H1 (cell line): ENCODE results near the gene COMP. TPM values are rescaled to one million over a fixed set of nuclear protein-coding genes. Genes with fewer than 3 reads are reported as not detected.

Source experiments
- ASH2L ChIP-seq: fragments of 200-600, 300-600 bp; sonication (generic); IDR thresholded peaks from one replicate; pipeline ENCODE4 v1.7.1; 2017; ENCODE audit warnings: low read length
- ATF3 ChIP-seq: IDR thresholded peaks from 2 replicates; pipeline ENCODE4 v1.6.1; 2011; ENCODE audit warnings: low read depth, mild to moderate bottlenecking, low read length; ENCODE audit not compliant: insufficient read depth
- HDAC2 ChIP-seq, 2 experiments: fragments of 300-600 bp in 1 of 2; sonication (generic) in 1 of 2; IDR thresholded peaks; 2 replicates each; pipeline ENCODE4 v1.6.1; 2011 to 2012; ENCODE audit warnings: low read depth in 2 of 2, low read length in 2 of 2, mild to moderate bottlenecking in 2 of 2, moderate library complexity in 2 of 2, borderline replicate concordance in 1 of 2, inconsistent platforms in 1 of 2
- SIX5 ChIP-seq: IDR thresholded peaks from 2 replicates; pipeline ENCODE4 v1.6.1; 2011; ENCODE audit warnings: mild to moderate bottlenecking, low read depth, low read length
- TEAD4 ChIP-seq: IDR thresholded peaks from 2 replicates; pipeline ENCODE4 v1.6.1; 2012; ENCODE audit warnings: low read depth, low read length, inconsistent platforms, mixed read lengths
- polyA plus RNA-seq, 7 experiments: library from polyadenylated mRNA; depleted of rRNA in 3 of 7; stranded (reverse) in 5 of 7; unstranded in 2 of 7; fragments of >200 nt in 5 of 7; fragments of 200-250 nt in 2 of 7; gene quantifications; 1 replicate in 5 of 7; 2 replicates in 1 of 7; 4 replicates in 1 of 7; pipeline versions ENCODE4 v1.2.1 to v1.2.3, GENCODE V29; 2011 to 2013; ENCODE audit warnings: missing spikeins in 2 of 7, mixed read lengths in 2 of 7
- total RNA-seq: library from RNA; stranded (reverse); fragmentation: NEBNext Ultra II Directional; extraction: Animal tissue kit (Norgen Biotek cat#: 25700); gene quantifications from 2 replicates; pipeline ENCODE4 v1.2.1, GENCODE V29; 2021
- TF ChIP-seq, protein P1 (sequence below), 3 experiments: IDR thresholded peaks; 1 replicate in 2 of 3; 2 replicates in 1 of 3; pipeline versions ENCODE4 v1.5.1 to v1.6.1; 2011; ENCODE audit warnings: low read length in 3 of 3, mild to moderate bottlenecking in 3 of 3, inconsistent platforms in 2 of 3, low read depth in 1 of 3, moderate library complexity in 1 of 3; ENCODE audit not compliant: insufficient read depth in 1 of 3; ENCODE audit errors: control extremely low read depth in 1 of 3

COMP gene
- total and polyA plus RNA-seq, 2 of the 8 experiments (the other 6 are each of a cell fraction or from before 2014, with no cell fraction given): 0.17 TPM

GRCh38 chr19:18743784-18744418, 47.2 kb downstream of the COMP start (continued):
- TF ChIP-seq, protein P1, sequence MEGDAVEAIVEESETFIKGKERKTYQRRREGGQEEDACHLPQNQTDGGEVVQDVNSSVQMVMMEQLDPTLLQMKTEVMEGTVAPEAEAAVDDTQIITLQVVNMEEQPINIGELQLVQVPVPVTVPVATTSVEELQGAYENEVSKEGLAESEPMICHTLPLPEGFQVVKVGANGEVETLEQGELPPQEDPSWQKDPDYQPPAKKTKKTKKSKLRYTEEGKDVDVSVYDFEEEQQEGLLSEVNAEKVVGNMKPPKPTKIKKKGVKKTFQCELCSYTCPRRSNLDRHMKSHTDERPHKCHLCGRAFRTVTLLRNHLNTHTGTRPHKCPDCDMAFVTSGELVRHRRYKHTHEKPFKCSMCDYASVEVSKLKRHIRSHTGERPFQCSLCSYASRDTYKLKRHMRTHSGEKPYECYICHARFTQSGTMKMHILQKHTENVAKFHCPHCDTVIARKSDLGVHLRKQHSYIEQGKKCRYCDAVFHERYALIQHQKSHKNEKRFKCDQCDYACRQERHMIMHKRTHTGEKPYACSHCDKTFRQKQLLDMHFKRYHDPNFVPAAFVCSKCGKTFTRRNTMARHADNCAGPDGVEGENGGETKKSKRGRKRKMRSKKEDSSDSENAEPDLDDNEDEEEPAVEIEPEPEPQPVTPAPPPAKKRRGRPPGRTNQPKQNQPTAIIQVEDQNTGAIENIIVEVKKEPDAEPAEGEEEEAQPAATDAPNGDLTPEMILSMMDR (IDR thresholded peaks at IDR 0.05; ENCODE audit: control extremely low read depth in 1 of 3, insufficient read depth in 1 of 3, low read depth in 1 of 3, low read length in 3 of 3): no peak
- TF ChIP-seq ATF3 (no peak), TEAD4 (no peak), ASH2L (no peak), SIX5 (no peak), HDAC2 (IDR thresholded peaks at IDR 0.05; ENCODE audit: borderline replicate concordance in 1 of 2, low read depth in 2 of 2, low read length in 2 of 2) (no peak)
- TF ChIP-seq, all 59 proteins: peak for 0
